ENCODE data around the gene TEAD4. TPM values are rescaled to one million over a fixed set of nuclear protein-coding genes. Genes with fewer than 3 reads are reported as not detected.

TEAD4 gene
- total RNA-seq, 1 donor from 2014 or later = 120 TPM

DNA sequence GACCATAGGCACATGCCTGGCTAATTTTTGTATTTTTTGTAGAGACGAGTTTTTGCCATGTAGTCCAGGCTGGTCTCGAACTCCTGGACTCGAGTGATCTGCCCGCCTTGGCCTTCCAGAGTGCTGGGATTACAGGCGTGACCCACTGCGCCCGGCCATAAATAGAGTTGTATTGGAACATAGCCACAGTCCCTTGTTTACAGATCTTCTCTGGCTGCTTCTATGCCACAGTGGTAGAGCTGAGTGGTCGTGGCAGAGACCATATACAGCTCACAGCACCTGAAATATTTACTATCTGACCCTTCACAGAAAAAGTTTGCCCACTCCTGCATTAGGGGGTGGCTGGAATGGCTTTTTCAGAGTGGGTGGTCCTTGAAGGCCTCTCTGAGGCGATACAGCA is 90.0 kb downstream of the TEAD4 start:
- Mint-ChIP-seq H3K4me1 (ENCODE audit: unreplicated experiment) (peaks cover 51% of the 10 kb centered on the region), H3K4me3 (ENCODE audit: unreplicated experiment) (no peak overlapping the region), H3K36me3 (ENCODE audit: low read depth, unreplicated experiment) (peaks cover 5% of the 10 kb centered on the region), H3K27me3 (ENCODE audit: unreplicated experiment) (peaks cover 23% of the 10 kb centered on the region), H3K27ac (ENCODE audit: unreplicated experiment) (no peak overlapping the region), H3K9me3 (ENCODE audit: unreplicated experiment) (no peaks in the 10 kb centered on the region)
- TF ChIP-seq, protein P1, sequence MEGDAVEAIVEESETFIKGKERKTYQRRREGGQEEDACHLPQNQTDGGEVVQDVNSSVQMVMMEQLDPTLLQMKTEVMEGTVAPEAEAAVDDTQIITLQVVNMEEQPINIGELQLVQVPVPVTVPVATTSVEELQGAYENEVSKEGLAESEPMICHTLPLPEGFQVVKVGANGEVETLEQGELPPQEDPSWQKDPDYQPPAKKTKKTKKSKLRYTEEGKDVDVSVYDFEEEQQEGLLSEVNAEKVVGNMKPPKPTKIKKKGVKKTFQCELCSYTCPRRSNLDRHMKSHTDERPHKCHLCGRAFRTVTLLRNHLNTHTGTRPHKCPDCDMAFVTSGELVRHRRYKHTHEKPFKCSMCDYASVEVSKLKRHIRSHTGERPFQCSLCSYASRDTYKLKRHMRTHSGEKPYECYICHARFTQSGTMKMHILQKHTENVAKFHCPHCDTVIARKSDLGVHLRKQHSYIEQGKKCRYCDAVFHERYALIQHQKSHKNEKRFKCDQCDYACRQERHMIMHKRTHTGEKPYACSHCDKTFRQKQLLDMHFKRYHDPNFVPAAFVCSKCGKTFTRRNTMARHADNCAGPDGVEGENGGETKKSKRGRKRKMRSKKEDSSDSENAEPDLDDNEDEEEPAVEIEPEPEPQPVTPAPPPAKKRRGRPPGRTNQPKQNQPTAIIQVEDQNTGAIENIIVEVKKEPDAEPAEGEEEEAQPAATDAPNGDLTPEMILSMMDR (IDR thresholded peaks at IDR 0.05; ENCODE audit: unreplicated experiment) = no peak
- DNase-seq (ENCODE audit: low spot score) = no peak

DNA sequence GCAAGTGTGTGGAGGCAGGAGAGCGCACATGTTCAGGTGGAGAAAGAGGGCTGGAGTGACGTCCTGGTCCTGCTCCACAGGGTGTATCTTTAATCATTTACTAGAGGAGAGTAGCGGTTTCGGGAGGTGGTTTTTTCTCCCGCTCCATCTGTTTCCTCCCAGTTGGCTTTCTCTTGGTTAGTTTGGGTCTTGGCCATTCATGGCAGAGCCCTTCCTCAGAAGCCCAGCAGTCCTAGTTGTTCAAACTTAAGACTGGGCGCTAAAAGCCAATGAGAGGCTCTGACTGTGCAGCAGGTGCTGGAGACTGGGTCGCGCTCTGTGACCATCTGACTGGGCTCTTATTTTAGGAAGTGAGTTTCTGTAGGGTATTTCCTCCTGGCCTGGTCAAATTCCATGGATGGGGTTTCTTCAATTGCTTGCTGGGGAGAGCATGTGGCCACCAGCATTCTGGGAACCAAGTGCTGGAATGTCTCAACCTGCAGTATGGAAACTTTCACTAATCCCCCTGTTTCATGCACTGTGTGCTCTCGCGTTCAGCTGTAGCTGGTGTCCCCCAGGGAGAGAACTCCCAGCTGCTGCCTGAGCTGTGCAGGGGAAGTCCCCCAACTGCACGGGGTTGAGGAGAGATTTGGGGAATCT is 90.5 kb downstream of the TEAD4 start:
- TF ChIP-seq, protein P1 (IDR thresholded peaks at IDR 0.05; ENCODE audit: unreplicated experiment) = no peak
- no peak for DNase-seq (ENCODE audit: low spot score)
- peaks cover 21% of the 10 kb centered on the region for H3K27me3 Mint-ChIP-seq (ENCODE audit: unreplicated experiment)
- H3K27ac Mint-ChIP-seq (ENCODE audit: unreplicated experiment) = no peak overlapping the region
- H3K4me1 Mint-ChIP-seq (ENCODE audit: unreplicated experiment) = peaks cover 56% of the 10 kb centered on the region
- H3K4me3 Mint-ChIP-seq (ENCODE audit: unreplicated experiment) = peak overlapping the region; percentile 65
- peaks cover 7% of the 10 kb centered on the region for H3K36me3 Mint-ChIP-seq (ENCODE audit: low read depth, unreplicated experiment)
- no peaks in the 10 kb centered on the region for H3K9me3 Mint-ChIP-seq (ENCODE audit: unreplicated experiment)

DNA sequence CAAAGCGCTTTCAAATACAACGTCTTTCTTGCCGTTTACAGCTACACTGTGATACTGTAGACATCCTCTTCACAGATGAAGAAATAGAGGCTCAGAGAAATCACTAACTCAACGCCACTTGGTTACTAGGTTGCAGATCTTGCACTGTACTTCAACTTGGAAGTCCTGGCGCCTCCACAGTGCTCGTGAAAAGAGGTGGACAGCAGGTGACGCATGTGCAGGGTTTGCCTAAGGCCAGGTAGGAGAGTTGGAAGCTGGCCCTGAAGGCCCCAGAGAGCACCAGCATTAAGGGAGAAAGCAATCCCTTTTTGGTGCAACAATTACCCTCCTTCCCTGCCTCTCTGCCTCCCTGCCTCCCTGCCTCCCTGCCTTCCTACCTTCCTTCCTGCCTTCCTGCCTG is 95.2 kb downstream of the TEAD4 start:
- no peak for DNase-seq (ENCODE audit: low spot score)
- Mint-ChIP-seq H3K9me3 (ENCODE audit: unreplicated experiment) (no peaks in the 10 kb centered on the region), H3K4me3 (ENCODE audit: unreplicated experiment) (peak overlapping the region; percentile 27), H3K27me3 (ENCODE audit: unreplicated experiment) (peaks cover under 1% of the 10 kb centered on the region), H3K27ac (ENCODE audit: unreplicated experiment) (peak overlapping the region; percentile 64), H3K36me3 (ENCODE audit: low read depth, unreplicated experiment) (peaks cover 9% of the 10 kb centered on the region), H3K4me1 (ENCODE audit: unreplicated experiment) (peaks cover 36% of the 10 kb centered on the region)
- TF ChIP-seq, protein P1 (IDR thresholded peaks at IDR 0.05; ENCODE audit: unreplicated experiment) = no peak

DNA sequence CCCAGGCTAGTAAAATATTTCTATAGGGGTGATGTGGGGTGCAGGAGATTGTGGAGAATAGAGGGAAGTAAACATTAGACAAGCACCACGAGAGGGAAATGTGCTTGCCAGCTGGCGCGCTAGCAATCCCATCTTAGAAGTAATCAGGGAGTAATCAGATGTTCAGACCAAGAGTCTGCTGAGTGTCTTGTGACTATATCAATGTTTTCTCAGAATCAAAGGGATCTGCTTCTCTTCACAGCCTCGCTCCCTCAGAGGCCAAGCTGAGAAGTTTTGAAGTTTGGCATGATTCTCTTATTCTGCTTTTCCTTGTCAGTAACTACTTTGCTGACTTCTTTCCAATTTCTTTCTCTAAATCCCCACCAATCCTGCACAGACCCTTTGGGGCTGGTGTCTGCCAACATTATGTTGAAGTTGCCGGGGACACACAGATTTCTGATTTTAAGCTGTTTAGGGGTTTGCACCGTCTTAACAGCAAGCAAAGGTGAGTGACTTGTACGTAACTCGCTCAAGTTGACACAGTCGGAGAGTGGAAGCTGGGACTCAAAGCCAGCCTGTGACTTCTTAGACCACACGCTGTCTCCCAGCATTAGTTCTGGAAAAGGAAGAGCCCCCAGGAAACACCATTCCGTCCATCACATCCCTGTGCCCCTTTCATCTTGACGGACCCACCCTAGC is 96.0 kb downstream of the TEAD4 start:
- Mint-ChIP-seq H3K4me3 (ENCODE audit: unreplicated experiment) (peak overlapping the region; percentile 27), H3K4me1 (ENCODE audit: unreplicated experiment) (peaks cover 29% of the 10 kb centered on the region), H3K9me3 (ENCODE audit: unreplicated experiment) (no peaks in the 10 kb centered on the region), H3K27ac (ENCODE audit: unreplicated experiment) (peak overlapping the region; percentile 64), H3K36me3 (ENCODE audit: low read depth, unreplicated experiment) (peaks cover 17% of the 10 kb centered on the region), H3K27me3 (ENCODE audit: unreplicated experiment) (no peaks in the 10 kb centered on the region)
- TF ChIP-seq, protein P1 (IDR thresholded peaks at IDR 0.05; ENCODE audit: unreplicated experiment) = no peak
- DNase-seq (ENCODE audit: low spot score) = no peak
